HG02763 (cell line): ENCODE data around the gene CSNK1G1.
"Not testable (repeated sequence)": the region's sequence is repeated elsewhere in the genome, so short reads cannot be mapped to it uniquely, and the experiment has no call there.

ENCODE experiments used
- ATAC-seq: cut with Tn5 transposase; IDR thresholded peaks from one replicate; pipeline ENCODE4 v1.9.1; 2021; ENCODE audit warnings: mild to moderate bottlenecking, moderate library complexity; ENCODE audit not compliant: unreplicated experiment

Gene CSNK1G1

GRCh38 chr15:64137226-64137833, 218.6 kb downstream of the CSNK1G1 start:
- no peak for ATAC-seq

- ATAC-seq = no peak
Observed at GRCh38 chr15:64136347-64136746, 219.6 kb downstream of the CSNK1G1 start.

GRCh38 chr15:64134345-64134829, 221.6 kb downstream of the CSNK1G1 start:
- ATAC-seq = no peak

- ATAC-seq = no peak
Observed at GRCh38 chr15:64133623-64134344, 222.2 kb downstream of the CSNK1G1 start.

- no peak for ATAC-seq
Observed at GRCh38 chr15:64132217-64132616, 223.8 kb downstream of the CSNK1G1 start.

- no peak for ATAC-seq
Observed at GRCh38 chr15:64131547-64131946, 224.4 kb downstream of the CSNK1G1 start.

GRCh38 chr15:64130159-64130558, 225.8 kb downstream of the CSNK1G1 start:
- ATAC-seq = no peak

GRCh38 chr15:64127521-64128270, 228.3 kb downstream of the CSNK1G1 start:
- no peak for ATAC-seq

GRCh38 chr15:64125978-64126377, 230.0 kb downstream of the CSNK1G1 start:
- no peak for ATAC-seq

- no peak for ATAC-seq
Observed at GRCh38 chr15:64122936-64123351, 233.0 kb downstream of the CSNK1G1 start.

- ATAC-seq = no peak
Observed at GRCh38 chr15:64122444-64122843, 233.5 kb downstream of the CSNK1G1 start.

- no peak for ATAC-seq
Observed at GRCh38 chr15:64121614-64122013, 234.4 kb downstream of the CSNK1G1 start.

GRCh38 chr15:64120322-64120721, 235.7 kb downstream of the CSNK1G1 start:
- ATAC-seq = not testable (repeated sequence)

GRCh38 chr15:64117759-64118487, 238.1 kb downstream of the CSNK1G1 start:
- no peak for ATAC-seq
